K562 (cell line): ENCODE measurements around the gene MALAT1. TPM values are rescaled to one million over a fixed set of nuclear protein-coding genes. Genes with fewer than 3 reads are reported as not detected.
A peak's percentile ranks its signal among the peaks of the same experiment; 100 is the strongest.

Source experiments
- ATF4 ChIP-seq: fragments of 450-650 bp; formaldehyde crosslinking; IDR thresholded peaks from 2 replicates; pipeline ENCODE4 v1.4.0; 2022; ENCODE audit warnings: mild to moderate bottlenecking, moderate library complexity
- ELF1 ChIP-seq: fragments of 200-800 bp; sonication (Bioruptor generic); IDR thresholded peaks from 2 replicates; pipeline ENCODE4 v1.6.1; 2016; ENCODE audit warnings: missing genetic modification characterization, missing compliant biosample characterization
- ELF2 ChIP-seq: fragments of 250-450 bp; sonication (Bioruptor Pico); IDR thresholded peaks from 2 replicates; pipeline ENCODE4 v1.5.0; 2021; ENCODE audit warnings: mild to moderate bottlenecking
- NR2C2 ChIP-seq, 2 experiments: fragments of 200-800 bp in 1 of 2; sonication (Bioruptor generic) in 1 of 2; sonication (generic) in 1 of 2; formaldehyde crosslinking in 1 of 2; IDR thresholded peaks; 2 replicates each; pipeline versions ENCODE4 v1.6.1 to v1.8.0; 2016 to 2022; ENCODE audit warnings: mild to moderate bottlenecking in 1 of 2, missing compliant biosample characterization in 1 of 2, missing genetic modification characterization in 1 of 2, missing genetic modification reagents in 1 of 2
- PBX2 ChIP-seq, 2 experiments: IDR thresholded peaks in 1 of 2; conservative IDR thresholded peaks in 1 of 2; 2 replicates each; pipeline ENCODE4 v1.6.1; 2016; ENCODE audit warnings: low read depth in 2 of 2, mild to moderate bottlenecking in 1 of 2, missing compliant biosample characterization in 1 of 2, missing genetic modification characterization in 1 of 2, moderate library complexity in 1 of 2
- U2AF2 ChIP-seq: fragments of 200-400 bp; formaldehyde crosslinking; optimal IDR thresholded peaks from 2 replicates; pipeline ENCODE3; 2017; ENCODE audit warnings: low read depth, mild to moderate bottlenecking, low read length
- YY1 ChIP-seq, 3 experiments: IDR thresholded peaks; 2 replicates each; pipeline ENCODE4 v1.6.1; 2011; ENCODE audit warnings: low read length in 2 of 3, mild to moderate bottlenecking in 2 of 3, moderate library complexity in 2 of 3, borderline replicate concordance in 1 of 3, control low read depth in 1 of 3, low read depth in 1 of 3; ENCODE audit not compliant: insufficient read depth in 3 of 3, insufficient replicate concordance in 2 of 3, control insufficient read depth in 1 of 3, insufficient read length in 1 of 3; ENCODE audit errors: extremely low read depth in 1 of 3
- ZNF609 ChIP-seq: sonication (generic); formaldehyde crosslinking; IDR thresholded peaks from 2 replicates; pipeline ENCODE4 v1.8.1; 2023; ENCODE audit warnings: missing genetic modification reagents, mild to moderate bottlenecking, borderline replicate concordance
- ZNF699 ChIP-seq: fragments of 250-450 bp; sonication (Bioruptor Pico); IDR thresholded peaks from 2 replicates; pipeline ENCODE4 v1.8.0; 2021; ENCODE audit warnings: mild to moderate bottlenecking, moderate library complexity; ENCODE audit not compliant: insufficient replicate concordance
- ZNF766 ChIP-seq: fragments of 200-800 bp; sonication (Bioruptor generic); conservative IDR thresholded peaks from 2 replicates; pipeline ENCODE4 v1.6.1; 2016; ENCODE audit warnings: missing genetic modification characterization, missing compliant biosample characterization
- polyA plus RNA-seq, 8 experiments: library from polyadenylated mRNA; depleted of rRNA in 4 of 8; stranded (reverse) in 5 of 8; unstranded in 3 of 8; fragments of >200 nt; fragmentation: Nextera tagmentation in 2 of 8; fragmentation: Illumina TruSeq in 1 of 8; extraction: Ambion mirVana in 2 of 8; extraction: Trizol in 1 of 8; gene quantifications; 2 replicates each; pipeline versions ENCODE4 v1.2.1 to v1.2.3, GENCODE V29; 2011 to 2014; ENCODE audit warnings: inconsistent platforms in 1 of 8, missing spikeins in 1 of 8
- total RNA-seq, 7 experiments: library from RNA; depleted of rRNA in 6 of 7; stranded (reverse); fragments of >200 nt in 6 of 7; fragmentation: Illumina TruSeq in 2 of 7; extraction: Trizol in 2 of 7; gene quantifications; 2 replicates each; pipeline versions ENCODE4 v1.2.1 to v1.2.3, GENCODE V29; 2011 to 2021; ENCODE audit warnings: low replicate concordance in 1 of 7
- TF ChIP-seq, protein P1 (sequence below): fragments of 250-450 bp; sonication (Bioruptor Pico); IDR thresholded peaks from 2 replicates; pipeline ENCODE4 v1.9.0; 2021; ENCODE audit warnings: mild to moderate bottlenecking
- TF ChIP-seq, protein P2 (sequence below), 3 experiments: fragments of 200-800 bp in 1 of 3; sonication (Bioruptor generic) in 1 of 3; sonication (generic) in 1 of 3; formaldehyde crosslinking in 1 of 3; IDR thresholded peaks; 2 replicates each; pipeline versions ENCODE4 v1.6.1 to v1.8.0; 2016 to 2022; ENCODE audit warnings: mild to moderate bottlenecking in 2 of 3, missing compliant biosample characterization in 2 of 3, missing genetic modification characterization in 2 of 3, missing genetic modification reagents in 1 of 3

Gene MALAT1
- total and polyA plus RNA-seq, 9 of the 15 experiments (the other 6 are each of a cell fraction or from before 2014, with no cell fraction given): 363 to 8,715 (median 2,351) TPM

GRCh38 chr11:65498042-65498726, 661 bp upstream of the MALAT1 start (continued):
- TF ChIP-seq ZNF609 (CRISPR knock-in tag): no peak
- peak; percentile 77 to 95 (median 86) for TF ChIP-seq YY1 (IDR thresholded peaks at IDR 0.05; ENCODE audit: borderline replicate concordance in 1 of 3, control insufficient read depth in 1 of 3, extremely low read depth in 1 of 3, insufficient read depth in 3 of 3, insufficient read length in 1 of 3, insufficient replicate concordance in 2 of 3, low read depth in 1 of 3, low read length in 2 of 3)
- no peak for TF ChIP-seq ELF2 (CRISPR knock-in tag)
- TF ChIP-seq ZNF766: no peak
- no peak for TF ChIP-seq ZNF699 (CRISPR knock-in tag)
- no peak for TF ChIP-seq U2AF2
- peak; percentile 80; the same call in 1 of the 2 replicates for TF ChIP-seq ATF4 (CRISPR knock-in tag)
- no peak for TF ChIP-seq NR2C2 (CRISPR knock-in tag; IDR thresholded peaks at IDR 0.05)
- TF ChIP-seq NR2C2 (tag; IDR thresholded peaks at IDR 0.05): no peak
- no peak for TF ChIP-seq PBX2 (CRISPR knock-in tag; IDR thresholded peaks at IDR 0.05; ENCODE audit: low read depth)
- TF ChIP-seq PBX2 (tag; conservative IDR thresholded peaks at IDR 0.05; ENCODE audit: low read depth): no peak
- TF ChIP-seq ELF1: no peak
- TF ChIP-seq, protein P1, sequence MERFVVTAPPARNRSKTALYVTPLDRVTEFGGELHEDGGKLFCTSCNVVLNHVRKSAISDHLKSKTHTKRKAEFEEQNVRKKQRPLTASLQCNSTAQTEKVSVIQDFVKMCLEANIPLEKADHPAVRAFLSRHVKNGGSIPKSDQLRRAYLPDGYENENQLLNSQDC (CRISPR knock-in tag): no peak
- TF ChIP-seq, protein P2, sequence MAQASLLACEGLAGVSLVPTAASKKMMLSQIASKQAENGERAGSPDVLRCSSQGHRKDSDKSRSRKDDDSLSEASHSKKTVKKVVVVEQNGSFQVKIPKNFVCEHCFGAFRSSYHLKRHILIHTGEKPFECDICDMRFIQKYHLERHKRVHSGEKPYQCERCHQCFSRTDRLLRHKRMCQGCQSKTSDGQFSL (CRISPR knock-in tag; IDR thresholded peaks at IDR 0.05): peak; percentile 35; the same call in 1 of the 2 replicates
- TF ChIP-seq, protein P2 (tag; IDR thresholded peaks at IDR 0.05): no peak
